HG03571 (cell line): Measurements from ENCODE around the gene RASL11A.
"Not testable (repeated sequence)": the region's sequence is repeated elsewhere in the genome, so short reads cannot be mapped to it uniquely, and the experiment has no call there.

Experiments used
- ATAC-seq: cut with Tn5 transposase; IDR thresholded peaks from one replicate; pipeline ENCODE4 v1.9.1; 2021; ENCODE audit not compliant: unreplicated experiment

Gene RASL11A

DNA sequence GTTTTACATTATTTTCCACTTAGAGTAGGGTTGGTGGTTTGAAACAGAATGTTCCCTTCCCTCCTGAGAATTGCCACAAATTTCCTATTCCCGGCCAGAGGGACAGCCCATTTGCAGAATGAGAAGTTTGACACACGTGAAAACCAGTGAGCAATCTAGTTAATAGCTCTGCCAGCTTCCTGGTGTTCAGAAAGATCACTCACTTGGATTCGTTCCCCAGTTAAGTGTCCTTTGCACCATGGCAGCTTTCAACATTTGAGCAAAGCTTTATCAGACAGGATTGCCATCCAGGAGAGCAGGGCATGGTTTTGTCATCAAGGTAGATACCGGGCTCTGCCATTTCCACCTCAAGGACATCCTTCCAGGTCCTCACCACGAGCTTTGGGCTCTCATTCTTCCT, 28.2 kb downstream of the RASL11A start:
- no peak for ATAC-seq

DNA sequence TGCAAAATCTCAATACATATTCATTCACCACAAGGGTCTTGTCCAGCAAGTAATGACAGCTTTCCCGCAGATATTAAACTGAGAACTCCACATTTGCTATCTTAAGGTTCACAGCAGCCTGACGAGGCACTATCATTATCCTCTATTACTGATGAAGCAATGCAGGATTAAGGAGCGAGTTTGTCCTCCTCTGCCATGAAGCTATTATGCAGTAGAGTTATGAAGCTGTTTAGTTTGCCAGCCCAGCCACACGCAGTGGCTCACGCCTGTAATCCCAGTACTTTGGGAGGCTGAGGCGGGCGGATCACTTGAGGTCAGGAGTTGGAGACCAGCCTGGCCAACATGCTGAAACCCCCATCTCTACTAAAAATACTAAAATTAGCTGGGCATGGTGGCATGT, 29.8 kb downstream of the RASL11A start:
- not testable (repeated sequence) for ATAC-seq

DNA sequence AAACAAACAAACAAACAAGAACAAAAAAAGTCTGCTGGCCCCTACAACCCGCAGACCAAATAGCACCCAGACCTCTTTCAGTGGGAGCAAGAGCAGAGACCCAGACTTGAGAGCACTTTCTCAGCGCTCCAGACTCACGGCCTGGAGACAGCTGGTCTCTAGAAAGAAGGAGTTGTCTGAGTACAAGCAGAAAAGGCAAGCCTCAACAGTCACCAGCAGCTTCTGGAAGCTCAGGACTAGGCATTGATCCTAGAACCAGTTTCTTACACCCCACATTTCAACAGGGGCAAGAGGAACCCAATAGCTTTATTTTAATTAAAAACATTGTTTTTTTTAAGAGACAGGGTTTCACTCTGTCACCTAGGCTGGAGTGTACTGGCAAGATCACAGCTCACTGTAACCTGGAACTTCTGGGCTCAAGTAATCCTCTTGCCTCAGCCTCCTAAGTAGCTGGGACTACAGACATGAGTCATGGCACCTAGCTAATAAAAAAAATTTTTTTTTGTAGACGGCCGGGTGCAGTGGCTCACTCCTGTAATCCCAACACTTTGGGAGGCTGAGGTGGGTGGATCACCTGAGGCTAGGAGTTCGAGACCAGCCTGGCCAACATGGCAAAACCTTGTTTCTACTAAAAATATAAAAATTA, 30.4 kb downstream of the RASL11A start:
- no peak for ATAC-seq

DNA sequence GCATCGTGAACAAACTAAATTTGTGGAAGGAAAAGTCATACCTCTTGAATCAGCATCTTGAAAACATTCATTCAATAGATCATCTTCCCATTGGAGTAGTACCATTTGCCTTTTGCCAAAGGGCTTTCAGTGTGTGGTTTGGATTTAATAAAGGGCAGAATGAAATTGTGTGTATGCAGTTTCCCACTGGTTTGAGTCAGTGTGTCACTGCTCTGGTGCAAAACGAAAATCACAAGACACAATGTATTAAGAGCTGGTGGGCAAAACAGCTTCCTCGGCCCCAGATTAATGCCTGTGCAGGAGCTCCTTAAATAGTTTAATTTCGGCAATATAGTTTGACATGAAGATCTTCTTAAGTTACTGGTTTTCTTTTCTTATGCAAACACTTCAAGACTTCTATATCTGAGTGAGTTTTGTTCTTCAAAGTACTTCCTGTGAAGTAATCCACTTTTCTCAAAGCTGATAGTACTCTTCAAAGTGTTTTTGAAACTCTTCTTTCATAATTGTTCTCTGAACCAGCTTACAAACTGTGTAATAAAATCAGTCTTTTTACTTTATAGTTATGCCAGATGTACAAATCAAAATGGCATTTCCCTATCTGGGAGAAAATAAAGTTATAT, 32.1 kb downstream of the RASL11A start:
- no peak for ATAC-seq

DNA sequence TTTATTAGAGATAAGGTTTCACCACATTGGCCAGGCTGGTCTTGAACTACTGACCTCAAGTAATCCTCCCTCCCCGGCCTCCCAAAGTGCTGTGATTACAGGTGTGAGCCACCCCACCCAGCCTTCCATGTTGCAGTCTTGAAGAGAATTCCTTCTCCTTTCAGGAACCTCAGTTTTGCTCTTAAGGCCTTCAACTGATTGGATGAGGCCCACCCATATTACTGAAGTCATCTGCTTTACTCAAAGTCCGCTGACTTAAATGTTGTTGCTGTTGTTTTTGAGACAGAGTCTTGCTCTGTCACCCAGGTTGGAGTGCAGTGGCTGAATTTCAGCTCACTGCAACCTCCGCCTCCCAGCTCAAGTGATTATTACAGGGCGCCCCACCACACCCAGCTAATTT, 33.5 kb downstream of the RASL11A start:
- ATAC-seq: no peak

DNA sequence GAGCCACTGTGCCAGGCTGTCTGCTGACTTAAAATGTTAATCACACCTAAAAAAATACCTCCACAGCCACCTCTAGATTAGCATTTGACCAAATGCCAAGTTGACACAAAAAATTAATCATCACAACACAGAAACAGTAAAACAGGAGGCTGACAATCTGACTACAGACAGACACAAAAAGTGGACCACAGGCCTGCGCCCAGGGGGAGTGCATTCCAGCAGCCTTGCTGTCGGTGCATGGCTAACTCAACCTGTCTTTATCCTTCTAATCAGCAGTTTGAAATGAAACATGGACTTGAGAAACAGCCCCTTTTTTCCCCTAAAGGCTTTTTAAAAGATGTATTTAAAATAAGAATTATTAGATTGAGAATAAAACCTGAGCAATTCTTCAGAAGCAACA, 34.0 kb downstream of the RASL11A start:
- ATAC-seq: no peak

DNA sequence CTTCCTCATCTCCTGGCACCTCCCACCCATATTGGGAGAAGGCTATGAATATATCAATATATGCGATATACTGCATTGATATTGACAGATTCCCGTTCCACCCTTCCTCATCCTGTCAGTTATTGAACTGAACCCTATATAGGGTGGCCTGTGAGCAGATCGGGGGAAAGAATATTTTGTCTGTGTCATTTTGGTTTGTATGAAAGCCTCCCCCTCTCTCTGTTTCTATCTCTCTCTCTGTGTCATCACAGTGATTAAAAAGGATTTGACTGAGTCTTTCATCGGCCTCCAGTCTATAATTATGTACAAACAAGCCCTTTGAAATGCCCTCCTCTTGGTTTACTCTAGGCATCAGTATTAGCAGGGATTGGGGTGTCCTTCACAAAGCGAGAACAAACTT, 35.7 kb downstream of the RASL11A start:
- ATAC-seq: no peak

DNA sequence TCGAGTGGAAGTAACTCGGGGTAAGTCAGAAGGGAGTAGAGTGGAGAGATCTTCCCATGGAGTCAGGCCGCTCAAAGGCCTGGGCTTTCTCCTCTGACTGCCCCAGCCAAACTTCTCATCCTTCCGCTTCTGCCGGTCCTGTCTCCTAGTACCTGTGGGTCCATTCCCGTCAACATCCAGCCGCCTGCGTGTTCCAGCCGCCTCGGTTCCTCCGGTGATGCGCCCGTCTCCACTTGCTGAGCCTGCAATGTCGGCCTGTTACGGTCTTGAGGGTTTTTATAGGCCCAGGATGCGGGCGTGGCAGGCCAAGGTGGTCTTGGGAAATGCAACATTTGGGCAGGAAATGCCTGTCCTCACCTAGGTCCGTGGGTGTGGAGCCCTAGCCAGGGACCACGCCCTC, 38.3 kb downstream of the RASL11A start:
- ATAC-seq: no peak

DNA sequence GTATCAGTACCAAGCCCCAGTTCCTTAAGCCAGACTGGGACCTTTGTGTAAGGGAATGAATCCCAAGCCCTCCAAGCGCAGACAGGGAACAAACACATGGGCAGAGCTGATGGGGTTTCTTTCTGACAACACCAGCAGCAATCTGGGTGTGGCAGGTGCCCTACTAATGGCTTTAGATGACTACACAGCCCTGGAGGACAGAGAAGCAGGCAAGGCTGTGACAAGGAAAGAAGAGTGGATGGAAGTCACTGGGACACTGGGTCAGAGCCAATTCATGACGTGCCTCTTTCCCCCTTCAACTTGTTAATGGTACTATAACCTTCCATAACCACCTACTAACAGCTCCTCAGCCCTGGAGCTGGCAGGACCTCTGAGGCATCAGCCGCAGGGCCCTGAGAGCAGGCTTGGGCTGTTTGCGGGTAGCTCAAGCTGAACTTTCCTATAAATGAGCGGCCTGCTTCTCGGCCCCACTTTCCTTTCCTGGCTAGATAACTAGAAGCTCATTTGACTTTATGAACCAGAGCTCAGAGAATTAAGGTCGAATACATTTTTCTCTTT, 38.9 kb downstream of the RASL11A start:
- no peak for ATAC-seq

DNA sequence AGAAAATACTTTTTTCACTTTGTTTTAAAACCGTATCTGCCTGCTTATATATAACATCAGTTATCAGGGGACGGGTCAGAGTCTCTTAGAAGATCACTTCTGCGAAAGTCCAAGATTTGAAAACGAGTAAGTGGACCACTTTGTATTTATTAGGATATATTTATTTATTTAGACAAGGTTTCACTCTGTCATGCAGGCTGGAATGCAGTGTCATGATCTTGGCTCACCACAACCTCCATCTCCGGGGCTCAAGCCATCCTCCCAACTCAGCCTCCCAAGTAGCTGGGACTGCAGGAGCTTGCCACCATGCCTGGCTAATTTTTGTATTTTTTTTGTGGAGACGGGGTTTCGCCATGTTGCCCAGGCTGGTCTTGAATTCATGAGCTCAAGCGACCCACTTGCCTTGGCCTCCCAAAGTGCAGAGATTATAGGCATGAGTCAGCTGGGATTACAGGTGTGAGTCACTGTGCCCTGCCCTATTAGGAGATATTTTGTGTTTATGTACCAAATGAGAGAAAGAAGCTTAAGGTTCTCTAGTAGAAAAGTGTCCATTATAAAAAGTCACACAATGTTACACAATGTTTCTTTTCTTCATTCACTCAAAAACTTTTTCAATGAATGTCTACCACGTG, 39.5 kb downstream of the RASL11A start:
- ATAC-seq: no peak

DNA sequence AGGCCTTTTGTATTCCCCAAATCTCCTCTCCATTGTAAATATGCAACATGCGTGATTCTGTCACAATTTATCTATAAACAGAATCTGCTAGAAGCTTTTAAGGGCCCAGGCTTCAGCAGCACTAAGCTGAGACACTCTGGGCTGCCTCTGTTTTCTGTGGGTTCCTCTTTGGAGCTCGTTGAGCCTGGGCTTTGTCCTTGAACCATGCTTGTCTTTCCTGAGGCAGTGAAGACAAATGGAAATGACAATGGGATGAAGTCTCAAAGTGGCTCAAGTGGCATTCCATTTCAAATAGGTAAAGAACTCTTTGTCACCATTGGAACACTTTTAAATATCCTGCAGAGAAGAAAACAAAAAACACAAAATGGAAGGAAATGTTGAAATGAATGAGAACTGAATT, 40.3 kb downstream of the RASL11A start:
- no peak for ATAC-seq

DNA sequence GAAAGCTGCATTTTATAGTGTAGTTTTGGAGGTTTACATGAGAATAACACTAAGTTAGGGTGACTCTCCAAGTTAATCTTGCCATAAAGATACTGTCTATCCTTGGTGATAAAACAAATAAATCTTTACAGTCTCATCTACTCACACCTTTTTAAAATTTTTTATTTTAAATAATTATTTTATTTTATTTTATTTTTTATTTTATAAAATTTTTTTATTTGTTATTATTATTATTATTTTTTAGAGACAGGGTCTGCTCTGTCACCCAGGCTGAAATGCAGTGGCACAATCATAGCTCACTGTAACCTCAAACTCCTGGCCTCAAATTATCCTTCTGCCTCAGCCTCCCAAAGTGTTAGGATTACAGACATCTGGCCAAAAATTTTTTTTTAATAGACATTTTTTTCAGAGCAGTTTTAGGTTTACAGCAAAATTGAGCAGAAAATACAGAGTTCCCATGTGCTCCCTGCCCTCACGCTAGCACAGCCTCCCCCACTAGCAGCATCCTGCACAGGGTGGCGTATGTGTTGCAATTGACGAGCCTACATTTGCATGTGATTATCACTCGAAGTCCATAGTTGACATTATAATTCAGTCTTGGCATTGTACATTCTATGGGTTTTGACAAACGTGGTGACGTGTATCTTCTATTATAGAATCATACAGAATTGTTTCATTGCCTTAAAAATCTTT, 41.0 kb downstream of the RASL11A start:
- ATAC-seq: no peak

DNA sequence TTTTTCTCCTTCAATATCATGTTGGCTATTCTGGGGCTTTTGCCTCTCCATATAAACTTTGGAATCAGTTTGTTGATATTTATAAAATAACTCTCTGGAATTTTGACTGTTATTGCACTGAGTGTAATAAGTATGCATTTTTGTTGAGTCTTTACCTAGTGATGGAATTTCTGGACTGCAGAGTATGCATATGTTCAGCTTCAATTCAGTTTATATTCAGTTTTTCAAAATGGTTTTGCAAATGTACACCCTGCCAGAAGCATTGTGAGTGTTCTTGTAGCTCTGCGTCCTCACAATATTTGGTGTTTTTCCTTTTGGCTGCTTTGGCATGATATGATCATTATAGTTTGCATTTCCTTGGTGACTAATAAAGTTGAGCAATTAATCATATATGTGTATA, 43.1 kb downstream of the RASL11A start:
- ATAC-seq: no peak

DNA sequence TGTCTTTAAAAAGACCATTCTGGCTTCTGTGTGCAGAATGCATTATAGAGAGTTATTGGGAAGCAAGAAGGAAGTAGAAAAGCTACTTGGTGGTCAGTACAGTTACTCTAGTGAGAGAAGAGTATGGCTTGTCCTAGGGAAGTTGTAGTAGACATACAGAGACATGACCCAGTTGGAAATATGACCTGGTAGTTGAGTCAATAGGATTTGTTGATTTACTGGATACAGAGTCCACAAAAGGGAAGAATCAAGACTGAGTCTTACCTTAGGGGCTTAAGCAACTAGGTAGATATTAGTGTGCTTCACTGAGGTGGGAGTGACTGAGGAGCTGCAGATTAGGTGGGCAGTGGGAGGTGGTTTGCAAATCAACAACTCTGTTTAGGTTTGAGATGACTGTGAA, 48.8 kb downstream of the RASL11A start:
- ATAC-seq: no peak

DNA sequence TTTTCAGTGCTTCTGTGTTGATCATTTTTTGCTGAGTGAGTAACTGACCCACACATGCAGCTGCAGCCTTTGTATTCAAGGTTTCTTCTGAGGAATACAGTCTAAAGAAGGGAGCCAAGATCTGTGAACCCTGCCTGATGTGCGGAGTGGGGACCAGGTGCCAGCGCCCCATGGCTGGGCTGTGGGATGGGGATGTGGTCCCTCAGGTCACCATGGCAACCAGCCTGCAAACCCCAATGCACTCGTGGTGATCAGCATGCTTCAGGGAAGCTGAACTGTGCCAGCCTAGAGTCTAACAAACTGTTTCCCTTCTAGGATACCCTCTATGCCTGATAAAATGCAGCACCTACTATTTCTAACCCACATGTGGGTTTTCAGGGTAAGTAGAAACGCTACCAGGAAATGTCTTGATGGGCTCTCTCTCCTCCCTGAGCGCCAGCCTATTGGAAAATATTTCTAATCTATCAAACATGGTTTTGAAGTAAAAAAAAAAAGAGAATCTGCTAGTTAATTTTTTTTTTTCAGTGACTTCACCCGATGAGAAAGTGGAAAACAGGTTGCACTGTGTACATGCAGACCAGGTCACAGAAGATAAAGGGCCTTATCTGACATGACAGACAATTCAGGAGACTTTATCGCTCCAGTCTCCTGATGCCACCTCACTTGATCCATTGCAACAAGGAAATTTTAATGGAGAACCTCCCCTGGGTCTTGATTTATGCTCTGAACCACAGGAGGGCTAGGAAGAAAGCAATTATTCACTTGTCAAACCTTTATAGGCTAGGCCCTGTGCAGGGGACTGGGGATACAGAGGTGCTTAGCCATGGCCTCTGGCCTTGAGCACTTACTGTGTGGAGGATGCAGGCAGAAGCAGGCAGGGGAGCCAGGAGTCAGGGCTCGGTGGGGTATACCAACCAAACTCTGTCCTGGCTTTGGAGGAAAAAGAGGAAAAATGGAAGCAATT, 51.1 kb downstream of the RASL11A start:
- no peak for ATAC-seq

DNA sequence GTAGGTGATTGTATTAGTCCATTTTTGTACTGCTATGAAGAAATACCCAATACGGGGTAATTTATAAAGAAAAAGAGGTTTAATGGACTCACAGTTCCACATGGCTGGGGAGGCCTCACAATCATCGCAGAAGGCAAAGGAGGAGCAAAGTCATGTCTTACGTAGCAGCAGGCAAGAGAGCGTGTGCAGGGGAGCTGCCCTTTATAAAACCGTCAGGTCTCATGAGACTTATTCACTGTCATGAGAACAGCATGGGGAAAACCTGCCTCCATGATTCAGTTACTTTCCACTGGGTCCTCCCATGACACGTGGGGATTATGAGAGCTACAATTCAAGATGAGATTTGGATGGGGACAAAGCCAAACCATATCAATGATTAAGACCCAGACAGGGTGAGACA, 51.8 kb downstream of the RASL11A start:
- not testable (repeated sequence) for ATAC-seq
